A549 (cell line): ENCODE measurements around the gene MYH7B.

Experiments
- CEBPB ChIP-seq, 2 experiments: fragments of >200 bp in 1 of 2; sonication (Bioruptor Twin) in 1 of 2; formaldehyde crosslinking in 1 of 2; IDR thresholded peaks; 2 replicates each; pipeline ENCODE4 v1.6.1; 2012 to 2016
- EP300 ChIP-seq, 2 experiments: fragments of >200 bp; sonication (Bioruptor Twin); formaldehyde crosslinking; IDR thresholded peaks; 2 replicates in 1 of 2; 3 replicates in 1 of 2; pipeline ENCODE4 v1.6.1; 2016 to 2017
- GATA3 ChIP-seq: IDR thresholded peaks from 2 replicates; pipeline ENCODE4 v1.6.1; 2012; ENCODE audit warnings: borderline replicate concordance
- HEYL ChIP-seq: fragments of 250-450 bp; sonication (Bioruptor Pico); IDR thresholded peaks from 2 replicates; pipeline ENCODE4 v1.8.0; 2021; ENCODE audit warnings: mild to moderate bottlenecking, moderate library complexity
- HMGXB4 ChIP-seq: fragments of 250-450 bp; sonication (Bioruptor Pico); IDR thresholded peaks from 2 replicates; pipeline ENCODE4 v1.5.0; 2021; ENCODE audit warnings: mild to moderate bottlenecking, moderate library complexity, borderline replicate concordance
- HOXB13 ChIP-seq: fragments of 250-450 bp; sonication (Bioruptor Pico); IDR thresholded peaks from 2 replicates; pipeline ENCODE4 v1.5.0; 2020; ENCODE audit warnings: low read depth, mild to moderate bottlenecking, moderate library complexity
- KDM5A ChIP-seq: fragments of 200-600 bp; sonication (generic); IDR thresholded peaks from 2 replicates; pipeline ENCODE4 v1.6.1; 2016; ENCODE audit warnings: antibody characterized with exemption, mild to moderate bottlenecking
- MYC ChIP-seq: IDR thresholded peaks from 2 replicates; pipeline ENCODE4 v1.6.1; 2012; ENCODE audit warnings: mild to moderate bottlenecking, inconsistent platforms, low read length, improper control_type of control experiment, borderline replicate concordance
- POLR2A ChIP-seq: IDR thresholded peaks from 2 replicates; pipeline ENCODE4 v1.6.1; 2012; ENCODE audit warnings: mild to moderate bottlenecking, low read length
- RAD21 ChIP-seq, 2 experiments: fragments of >200 bp in 1 of 2; sonication (Bioruptor Twin) in 1 of 2; formaldehyde crosslinking in 1 of 2; IDR thresholded peaks in 1 of 2; conservative IDR thresholded peaks in 1 of 2; 2 replicates in 1 of 2; 3 replicates in 1 of 2; pipeline ENCODE4 v1.6.1; 2012 to 2018; ENCODE audit warnings: inconsistent platforms in 1 of 2
- RFX5 ChIP-seq: fragments of 450-650 bp; IDR thresholded peaks from 2 replicates; pipeline ENCODE4 v1.7.1; 2014; ENCODE audit warnings: antibody characterized with exemption, mild to moderate bottlenecking, moderate library complexity
- TP53 ChIP-seq: fragments of 250-450 bp; sonication (Bioruptor Pico); IDR thresholded peaks from 2 replicates; pipeline ENCODE4 v1.5.0; 2021; ENCODE audit warnings: mild to moderate bottlenecking, moderate library complexity
- TF ChIP-seq, protein P1 (sequence below): fragments of >200 bp; sonication (Bioruptor Twin); formaldehyde crosslinking; IDR thresholded peaks from 3 replicates; pipeline ENCODE4 v1.5.1; 2016
- TF ChIP-seq, protein P2 (sequence below): fragments of 200-600 bp; sonication (generic); IDR thresholded peaks from 2 replicates; pipeline ENCODE4 v1.6.1; 2016; ENCODE audit warnings: antibody characterized with exemption, mild to moderate bottlenecking, moderate library complexity

- TF ChIP-seq EP300 (IDR thresholded peaks at IDR 0.05) (no peak), CEBPB (IDR thresholded peaks at IDR 0.05) (no peak), HMGXB4 (CRISPR knock-in tag) (no peak), HEYL (CRISPR knock-in tag) (no peak), TP53 (no peak), POLR2A (no peak), HOXB13 (CRISPR knock-in tag) (no peak), RAD21 (conservative IDR thresholded peaks at IDR 0.05 in 1 of 2, IDR thresholded peaks at IDR 0.05 in 1 of 2) (no peak), KDM5A (no peak), GATA3 (no peak), RFX5 (no peak), MYC (no peak)
- TF ChIP-seq, protein P1, sequence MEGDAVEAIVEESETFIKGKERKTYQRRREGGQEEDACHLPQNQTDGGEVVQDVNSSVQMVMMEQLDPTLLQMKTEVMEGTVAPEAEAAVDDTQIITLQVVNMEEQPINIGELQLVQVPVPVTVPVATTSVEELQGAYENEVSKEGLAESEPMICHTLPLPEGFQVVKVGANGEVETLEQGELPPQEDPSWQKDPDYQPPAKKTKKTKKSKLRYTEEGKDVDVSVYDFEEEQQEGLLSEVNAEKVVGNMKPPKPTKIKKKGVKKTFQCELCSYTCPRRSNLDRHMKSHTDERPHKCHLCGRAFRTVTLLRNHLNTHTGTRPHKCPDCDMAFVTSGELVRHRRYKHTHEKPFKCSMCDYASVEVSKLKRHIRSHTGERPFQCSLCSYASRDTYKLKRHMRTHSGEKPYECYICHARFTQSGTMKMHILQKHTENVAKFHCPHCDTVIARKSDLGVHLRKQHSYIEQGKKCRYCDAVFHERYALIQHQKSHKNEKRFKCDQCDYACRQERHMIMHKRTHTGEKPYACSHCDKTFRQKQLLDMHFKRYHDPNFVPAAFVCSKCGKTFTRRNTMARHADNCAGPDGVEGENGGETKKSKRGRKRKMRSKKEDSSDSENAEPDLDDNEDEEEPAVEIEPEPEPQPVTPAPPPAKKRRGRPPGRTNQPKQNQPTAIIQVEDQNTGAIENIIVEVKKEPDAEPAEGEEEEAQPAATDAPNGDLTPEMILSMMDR: no peak
- TF ChIP-seq, protein P2, sequence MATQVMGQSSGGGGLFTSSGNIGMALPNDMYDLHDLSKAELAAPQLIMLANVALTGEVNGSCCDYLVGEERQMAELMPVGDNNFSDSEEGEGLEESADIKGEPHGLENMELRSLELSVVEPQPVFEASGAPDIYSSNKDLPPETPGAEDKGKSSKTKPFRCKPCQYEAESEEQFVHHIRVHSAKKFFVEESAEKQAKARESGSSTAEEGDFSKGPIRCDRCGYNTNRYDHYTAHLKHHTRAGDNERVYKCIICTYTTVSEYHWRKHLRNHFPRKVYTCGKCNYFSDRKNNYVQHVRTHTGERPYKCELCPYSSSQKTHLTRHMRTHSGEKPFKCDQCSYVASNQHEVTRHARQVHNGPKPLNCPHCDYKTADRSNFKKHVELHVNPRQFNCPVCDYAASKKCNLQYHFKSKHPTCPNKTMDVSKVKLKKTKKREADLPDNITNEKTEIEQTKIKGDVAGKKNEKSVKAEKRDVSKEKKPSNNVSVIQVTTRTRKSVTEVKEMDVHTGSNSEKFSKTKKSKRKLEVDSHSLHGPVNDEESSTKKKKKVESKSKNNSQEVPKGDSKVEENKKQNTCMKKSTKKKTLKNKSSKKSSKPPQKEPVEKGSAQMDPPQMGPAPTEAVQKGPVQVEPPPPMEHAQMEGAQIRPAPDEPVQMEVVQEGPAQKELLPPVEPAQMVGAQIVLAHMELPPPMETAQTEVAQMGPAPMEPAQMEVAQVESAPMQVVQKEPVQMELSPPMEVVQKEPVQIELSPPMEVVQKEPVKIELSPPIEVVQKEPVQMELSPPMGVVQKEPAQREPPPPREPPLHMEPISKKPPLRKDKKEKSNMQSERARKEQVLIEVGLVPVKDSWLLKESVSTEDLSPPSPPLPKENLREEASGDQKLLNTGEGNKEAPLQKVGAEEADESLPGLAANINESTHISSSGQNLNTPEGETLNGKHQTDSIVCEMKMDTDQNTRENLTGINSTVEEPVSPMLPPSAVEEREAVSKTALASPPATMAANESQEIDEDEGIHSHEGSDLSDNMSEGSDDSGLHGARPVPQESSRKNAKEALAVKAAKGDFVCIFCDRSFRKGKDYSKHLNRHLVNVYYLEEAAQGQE: no peak
These were observed 3.0 kb upstream of the MYH7B start for GRCh38 chr20:34952671-34953070.
